Bronchial epithelial cell (primary cell): ENCODE measurements around the gene LRFN2. TPM values are rescaled to one million over a fixed set of nuclear protein-coding genes. Genes with fewer than 3 reads are reported as not detected.

Experiments used
- DNase-seq: peaks from one replicate; pipeline ENCODE4 v3.0.0-alpha.2; 2010; ENCODE audit warnings: low read depth
- FAIRE-seq: peaks from 2 replicates; lab custom pipeline; 2011; peaks lifted over from hg19 to GRCh38; lab: Jason Lieb, UNC
- H3K27me3 ChIP-seq: 2 replicates; pipeline ENCODE4 v1.5.1; 2011; ENCODE audit warnings: low read length; ENCODE audit not compliant: control insufficient read depth, insufficient read depth
- H3K36me3 ChIP-seq: 2 replicates; pipeline ENCODE4 v1.5.1; 2011; ENCODE audit warnings: low read length; ENCODE audit not compliant: control insufficient read depth, insufficient read depth
- H3K4me3 ChIP-seq: 2 replicates; pipeline ENCODE4 v1.5.1; 2011; ENCODE audit warnings: mild to moderate bottlenecking, low read depth, low read length, control low read depth
- CTCF ChIP-seq: IDR thresholded peaks from 2 replicates; pipeline ENCODE4 v1.5.1; 2011; ENCODE audit warnings: mild to moderate bottlenecking, moderate library complexity, low read length, control low read depth, inconsistent platforms; ENCODE audit not compliant: insufficient read depth, severe bottlenecking
- total RNA-seq: library from RNA; depleted of rRNA; stranded (reverse); fragments of >200 nt; gene quantifications from 2 replicates; pipeline ENCODE4 v1.2.1, GENCODE V29; 2014

LRFN2 gene
- total RNA-seq, 1 donor from 2014 or later, result not detected

DNA sequence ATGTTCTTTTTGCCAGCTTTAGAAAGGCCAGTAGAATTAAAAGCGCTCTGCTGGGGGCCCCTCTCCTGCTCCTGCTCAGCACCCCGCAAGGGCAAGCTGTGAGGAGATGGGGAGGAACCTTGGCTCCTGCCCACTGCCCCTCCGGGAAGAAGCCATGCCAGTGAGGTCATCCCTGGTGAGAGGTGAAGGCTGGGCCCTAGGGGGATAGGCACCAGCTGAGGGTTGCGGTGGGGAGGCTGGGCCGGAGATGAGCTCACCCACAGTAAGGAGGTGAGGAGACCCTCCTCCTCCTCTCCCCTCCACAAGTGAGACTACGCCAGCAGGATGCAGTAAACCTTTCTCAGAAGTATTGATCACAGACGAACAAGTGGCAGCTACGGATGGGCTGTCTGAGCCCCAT is 32.1 kb downstream of the LRFN2 start:
- Histone ChIP-seq H3K4me3 (no peak overlapping the region), H3K36me3 (no peaks in the 10 kb centered on the region), H3K27me3 (no peaks in the 10 kb centered on the region)
- no peak for FAIRE-seq
- DNase-seq, result no peak
- TF ChIP-seq CTCF, result no peak

- Histone ChIP-seq H3K4me3 (no peak overlapping the region), H3K36me3 (no peaks in the 10 kb centered on the region), H3K27me3 (no peaks in the 10 kb centered on the region)
- no peak for FAIRE-seq
- no peak for DNase-seq
- TF ChIP-seq CTCF, result no peak
Observed at GRCh38 chr6:40552941-40553340, 34.2 kb downstream of the LRFN2 start.

GRCh38 chr6:40551966-40552505 is 35.1 kb downstream of the LRFN2 start:
- DNase-seq (no peak), FAIRE-seq (no peak)
- Histone ChIP-seq H3K36me3 (no peaks in the 10 kb centered on the region), H3K27me3 (no peaks in the 10 kb centered on the region), H3K4me3 (no peak overlapping the region)
- no peak for TF ChIP-seq CTCF

DNA sequence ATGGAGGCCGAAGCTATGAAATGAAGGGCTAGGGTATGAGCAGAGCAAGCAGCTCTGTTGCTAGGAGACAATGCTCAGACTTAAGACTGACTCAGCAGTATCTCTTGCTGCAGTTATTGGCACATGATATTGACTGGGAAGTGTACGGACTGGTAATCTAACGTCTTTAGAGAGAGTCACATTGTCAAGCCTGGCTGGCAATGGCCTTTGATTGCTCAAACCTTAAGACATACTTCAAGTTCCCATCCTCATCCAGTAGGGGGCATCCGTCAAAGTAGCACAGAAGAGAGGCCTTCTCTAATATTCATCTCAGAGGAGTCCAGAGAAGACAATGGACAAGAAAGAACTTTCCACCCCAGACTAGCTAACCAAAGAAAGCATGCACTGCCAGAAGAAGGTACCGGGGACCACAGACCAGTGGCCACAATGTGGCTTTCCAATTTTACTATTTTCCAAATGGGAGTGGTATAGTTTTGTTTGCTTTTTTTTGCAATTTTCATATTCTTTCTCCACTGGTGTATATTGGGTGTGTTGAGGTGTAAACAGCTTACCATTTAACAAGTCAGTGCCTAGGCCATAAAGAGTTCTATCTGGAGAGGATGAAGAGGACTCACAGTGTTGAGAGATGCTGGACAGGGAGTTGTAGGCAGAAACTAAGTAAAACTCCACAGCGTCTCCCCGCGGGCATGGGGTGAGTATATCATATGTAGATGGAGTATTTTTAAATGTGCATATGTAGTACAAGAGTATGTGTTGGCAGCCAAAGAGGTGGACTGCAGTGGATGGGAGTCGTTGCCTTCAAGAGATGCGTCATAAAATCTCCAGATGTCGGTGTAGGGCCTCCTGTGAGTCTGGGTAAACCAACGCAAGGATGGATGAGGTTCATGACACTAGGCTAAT is 36.7 kb downstream of the LRFN2 start:
- DNase-seq, result peak; percentile 47
- Histone ChIP-seq H3K27me3 (peaks cover 2% of the 10 kb centered on the region), H3K36me3 (no peaks in the 10 kb centered on the region), H3K4me3 (no peak overlapping the region)
- FAIRE-seq, result no peak
- peak; percentile 64 for TF ChIP-seq CTCF

GRCh38 chr6:40545954-40546353 is 41.2 kb downstream of the LRFN2 start:
- no peak for DNase-seq
- Histone ChIP-seq H3K36me3 (no peaks in the 10 kb centered on the region), H3K4me3 (no peak overlapping the region), H3K27me3 (peaks cover 2% of the 10 kb centered on the region)
- no peak for TF ChIP-seq CTCF
- FAIRE-seq, result no peak
